DLD1 (cell line): ENCODE data around the gene TTC7B.

ENCODE experiments used
- in situ Hi-C: cut with HindIII; loops from 2 replicates; pipeline ENCODE4 v1.10.0; 2017; ENCODE audit warnings: low sequenced_read_pairs

Gene TTC7B

DNA sequence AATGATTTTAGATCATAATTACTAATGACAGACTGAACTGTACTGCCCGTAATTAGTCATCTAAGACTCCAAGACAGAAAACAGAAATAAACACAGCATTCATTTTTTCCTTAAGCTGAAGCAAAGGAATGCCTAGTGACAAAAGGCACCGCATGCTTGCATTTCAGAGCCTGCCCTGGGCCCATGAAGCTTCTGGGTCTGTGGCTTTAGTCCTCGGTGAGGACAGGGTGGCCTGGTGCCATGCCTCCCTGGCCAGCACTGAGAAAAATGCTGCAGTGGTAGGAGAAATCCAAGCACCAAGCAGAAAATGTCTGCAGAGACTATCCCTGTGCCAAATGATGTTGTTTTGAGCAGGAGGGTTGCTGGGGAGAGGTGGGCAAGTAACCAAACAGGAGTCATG is 247.8 kb downstream of the TTC7B start:
- in situ Hi-C loops, result no loop called here

DNA sequence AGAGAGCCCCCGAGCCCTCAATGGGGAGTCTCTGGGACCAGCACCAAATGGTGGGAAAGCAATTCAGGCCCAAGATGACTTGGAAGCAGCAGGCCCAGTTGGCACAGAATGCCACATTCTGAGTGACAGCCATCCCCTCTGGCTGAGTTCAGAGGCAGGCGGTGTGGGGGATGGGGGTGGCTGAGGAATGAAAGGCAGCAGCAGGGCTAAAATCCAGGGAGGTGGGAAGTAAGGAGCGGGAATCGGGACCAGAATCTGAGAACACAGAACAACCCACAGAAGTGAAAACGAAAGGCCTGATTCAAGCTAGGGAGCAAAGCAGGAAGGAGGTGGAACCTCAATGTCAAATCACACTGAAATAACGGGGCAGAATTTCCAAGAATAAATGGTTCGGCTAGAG is 248.2 kb downstream of the TTC7B start:
- in situ Hi-C loops, result no loop called here

DNA sequence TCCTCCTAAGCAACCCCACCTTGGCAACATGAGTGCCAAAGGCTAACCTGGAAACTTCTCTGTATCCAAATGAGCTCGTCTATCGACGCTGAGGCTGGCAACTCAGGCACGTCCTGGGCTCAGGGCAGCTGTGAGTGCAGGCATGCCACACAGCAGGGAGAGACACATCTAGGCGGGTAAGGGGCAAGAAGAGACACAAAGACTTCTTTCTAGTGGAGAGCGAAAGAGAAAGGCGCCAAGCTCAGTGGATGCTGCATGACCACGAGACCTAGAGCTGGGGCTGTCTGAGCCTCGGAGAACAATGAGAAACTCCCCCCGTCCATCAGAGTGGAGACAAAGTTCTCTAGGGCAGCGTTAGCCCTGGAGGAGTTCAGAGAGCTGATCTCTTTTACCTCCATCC is 249.0 kb downstream of the TTC7B start:
- in situ Hi-C loops, result no loop called here

DNA sequence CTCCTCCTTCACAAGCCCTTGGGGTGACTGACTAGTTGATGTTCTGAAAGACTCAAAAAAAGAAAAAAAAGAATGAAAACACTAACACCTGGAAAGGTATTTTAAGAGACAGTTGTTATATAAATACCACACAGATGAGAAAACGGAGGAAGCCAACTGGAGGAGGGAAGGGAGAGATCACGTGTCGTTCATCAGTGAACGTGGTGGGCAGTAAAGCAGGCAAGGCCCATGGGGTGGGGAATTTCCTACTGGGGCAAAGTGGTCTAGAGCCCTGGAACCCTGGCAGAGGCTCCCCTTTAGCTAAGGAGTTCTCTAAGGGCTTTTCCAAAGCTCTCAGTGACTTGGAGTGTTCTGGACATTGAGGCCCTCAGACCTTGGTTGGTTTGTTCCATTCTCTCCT is 249.7 kb downstream of the TTC7B start:
- in situ Hi-C loops, result no loop called here

DNA sequence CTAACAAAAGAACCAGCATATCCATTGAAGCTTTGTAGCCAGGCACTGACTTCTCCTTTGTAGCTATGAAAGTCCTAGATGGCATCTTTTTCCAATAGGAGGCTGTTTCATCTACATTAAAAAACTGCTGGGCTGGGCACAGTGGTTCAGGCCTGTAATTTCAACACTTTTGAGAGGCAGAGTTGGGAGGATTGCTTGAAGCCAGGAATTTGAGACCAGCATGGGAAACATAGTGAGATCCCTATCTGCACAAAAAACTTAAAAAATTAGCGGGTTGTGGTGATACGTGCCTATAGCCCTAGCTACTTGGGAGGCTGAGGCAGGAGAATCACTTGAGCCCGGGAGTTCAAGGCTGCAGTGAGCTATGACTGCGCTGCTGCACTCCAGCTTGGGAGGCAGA is 251.7 kb downstream of the TTC7B start:
- in situ Hi-C loops, result no loop called here

DNA sequence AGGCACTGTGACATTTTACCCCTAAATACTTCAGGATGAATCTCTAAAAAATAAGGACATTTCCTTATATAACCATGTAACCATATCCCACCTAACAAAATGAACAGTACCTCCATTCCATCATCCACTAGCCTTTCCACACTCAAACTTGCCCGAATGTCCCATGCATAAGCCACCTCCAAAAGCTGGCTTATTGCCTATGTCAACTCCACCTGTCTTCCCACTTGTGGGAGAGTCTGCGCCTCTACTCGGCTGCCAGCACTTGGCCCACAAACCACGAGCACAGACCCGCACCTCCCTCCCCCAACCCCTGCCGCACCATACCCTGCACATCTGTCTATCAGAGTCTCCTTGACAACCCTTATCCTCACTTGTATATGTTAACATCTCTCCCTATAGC is 253.6 kb downstream of the TTC7B start:
- in situ Hi-C loops, result no loop called here

DNA sequence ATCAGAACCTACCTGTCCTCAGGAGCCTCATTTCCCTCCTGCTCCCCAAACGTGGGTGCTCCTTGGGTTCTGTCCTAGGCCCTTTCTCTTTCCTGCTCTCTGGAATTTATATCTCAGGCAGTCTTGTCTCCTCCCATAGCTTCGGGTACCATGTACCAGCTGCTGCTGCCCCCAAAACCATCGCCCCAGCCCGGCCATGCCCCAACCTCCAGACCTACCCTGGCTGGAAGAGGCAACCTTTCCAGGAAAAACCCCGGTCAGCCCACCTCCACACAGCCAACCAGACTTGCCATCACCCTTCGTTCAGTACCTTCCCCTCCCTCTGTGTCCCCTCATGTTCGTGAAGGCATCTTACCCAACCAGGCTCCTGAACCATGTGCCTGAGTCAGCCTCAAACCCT is 254.3 kb downstream of the TTC7B start:
- in situ Hi-C loops, result no loop called here

DNA sequence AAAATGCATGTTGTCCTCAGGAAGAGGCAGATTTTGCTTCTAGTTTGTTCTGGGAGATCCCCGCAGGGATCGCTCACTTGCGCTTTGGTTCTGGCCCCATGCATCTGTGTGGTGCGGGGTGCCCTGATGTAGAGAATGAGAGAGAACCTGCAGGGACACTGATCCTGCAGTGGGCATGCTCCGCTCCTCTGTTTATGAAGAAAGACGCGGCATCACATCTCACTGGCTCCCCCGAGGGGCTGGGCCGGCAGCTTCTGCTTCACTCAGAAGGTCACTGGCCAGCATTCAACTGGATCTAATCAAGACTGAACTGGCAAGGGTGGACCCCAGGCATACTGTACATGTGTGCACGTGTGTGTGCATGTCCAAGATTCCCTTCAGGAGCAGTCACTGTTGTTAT is 255.2 kb downstream of the TTC7B start:
- in situ Hi-C loops, result no loop called here

DNA sequence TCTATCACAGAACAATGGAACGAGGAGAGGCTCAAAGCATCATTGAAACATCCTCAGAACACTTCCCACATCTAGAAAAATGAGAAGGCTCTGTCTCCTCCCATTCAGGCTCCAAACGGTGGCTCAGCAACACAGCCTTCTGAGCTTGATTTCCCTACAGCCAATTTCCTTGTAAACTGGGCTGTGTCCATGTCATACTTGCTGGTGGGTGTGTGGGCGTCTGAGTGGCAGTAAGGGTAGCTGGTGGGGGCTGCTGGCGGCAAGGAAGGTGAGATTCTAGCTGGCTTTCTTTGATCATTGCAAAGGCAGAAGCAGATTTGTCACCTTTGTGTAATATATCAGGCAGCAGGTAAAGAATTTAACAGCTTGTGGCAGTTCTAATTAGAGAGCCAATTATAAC is 255.7 kb downstream of the TTC7B start:
- in situ Hi-C loops, result no loop called here

DNA sequence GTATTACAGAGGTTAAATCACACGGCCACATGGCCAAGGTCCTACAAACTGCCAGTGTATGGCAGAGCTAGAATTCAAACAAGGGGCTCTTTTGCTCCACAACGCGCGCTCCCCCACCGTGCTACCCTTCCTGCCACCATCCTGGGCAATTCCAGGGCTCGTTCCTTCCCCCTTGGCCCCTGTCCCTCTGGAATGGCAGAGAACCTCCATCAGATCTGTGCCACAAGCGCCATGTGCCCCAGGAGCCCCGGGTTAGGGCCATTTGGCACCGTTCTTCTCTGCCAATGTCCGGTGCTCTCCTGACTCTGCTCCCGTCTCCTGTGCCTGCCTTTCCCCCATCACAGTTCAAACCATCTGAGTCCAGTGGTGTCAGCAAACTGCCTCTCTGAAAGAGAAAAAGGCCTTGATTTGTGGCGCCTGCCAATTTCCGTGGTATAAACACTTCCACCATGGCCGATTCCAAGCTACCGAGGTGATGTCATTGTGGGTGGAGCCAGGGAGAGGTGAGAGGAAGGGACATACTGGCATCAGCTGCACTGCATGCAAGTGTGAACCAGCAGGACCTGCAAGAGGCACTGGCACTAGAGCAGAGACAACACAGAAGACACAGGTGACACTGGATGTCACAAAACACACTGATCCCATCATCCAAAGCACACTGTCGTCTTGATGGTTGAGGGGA is 256.3 kb downstream of the TTC7B start:
- in situ Hi-C loops, result no loop called here

DNA sequence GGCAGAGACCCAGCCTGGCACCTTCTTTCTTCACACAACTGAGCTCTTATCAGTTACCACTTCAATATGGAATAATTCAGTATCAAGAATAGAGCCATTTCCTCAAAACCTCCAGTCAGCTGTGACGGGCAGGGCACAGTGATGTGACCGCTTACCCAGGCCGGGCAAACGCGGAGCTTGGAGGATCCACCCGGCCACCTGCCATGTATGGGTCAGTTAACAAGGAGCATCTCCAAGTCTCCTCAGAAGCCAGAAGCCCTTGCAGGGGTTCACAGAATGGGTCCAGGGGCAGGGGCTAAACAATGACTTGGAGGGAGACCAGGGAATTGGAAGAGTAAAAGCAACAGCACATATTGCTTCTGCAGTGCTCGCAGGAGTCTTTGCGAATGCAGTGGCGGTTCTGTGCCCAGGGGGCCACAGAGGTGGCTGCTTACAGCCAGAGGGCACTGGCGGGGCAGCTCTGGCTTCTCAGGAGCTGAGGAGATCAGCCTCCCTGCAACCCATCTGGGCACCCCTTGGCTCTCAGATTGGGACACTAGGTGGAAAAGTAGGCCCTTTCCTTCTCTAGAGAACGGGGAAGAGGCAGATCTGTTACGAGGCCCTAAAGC is 257.1 kb downstream of the TTC7B start:
- in situ Hi-C loops, result no loop called here

DNA sequence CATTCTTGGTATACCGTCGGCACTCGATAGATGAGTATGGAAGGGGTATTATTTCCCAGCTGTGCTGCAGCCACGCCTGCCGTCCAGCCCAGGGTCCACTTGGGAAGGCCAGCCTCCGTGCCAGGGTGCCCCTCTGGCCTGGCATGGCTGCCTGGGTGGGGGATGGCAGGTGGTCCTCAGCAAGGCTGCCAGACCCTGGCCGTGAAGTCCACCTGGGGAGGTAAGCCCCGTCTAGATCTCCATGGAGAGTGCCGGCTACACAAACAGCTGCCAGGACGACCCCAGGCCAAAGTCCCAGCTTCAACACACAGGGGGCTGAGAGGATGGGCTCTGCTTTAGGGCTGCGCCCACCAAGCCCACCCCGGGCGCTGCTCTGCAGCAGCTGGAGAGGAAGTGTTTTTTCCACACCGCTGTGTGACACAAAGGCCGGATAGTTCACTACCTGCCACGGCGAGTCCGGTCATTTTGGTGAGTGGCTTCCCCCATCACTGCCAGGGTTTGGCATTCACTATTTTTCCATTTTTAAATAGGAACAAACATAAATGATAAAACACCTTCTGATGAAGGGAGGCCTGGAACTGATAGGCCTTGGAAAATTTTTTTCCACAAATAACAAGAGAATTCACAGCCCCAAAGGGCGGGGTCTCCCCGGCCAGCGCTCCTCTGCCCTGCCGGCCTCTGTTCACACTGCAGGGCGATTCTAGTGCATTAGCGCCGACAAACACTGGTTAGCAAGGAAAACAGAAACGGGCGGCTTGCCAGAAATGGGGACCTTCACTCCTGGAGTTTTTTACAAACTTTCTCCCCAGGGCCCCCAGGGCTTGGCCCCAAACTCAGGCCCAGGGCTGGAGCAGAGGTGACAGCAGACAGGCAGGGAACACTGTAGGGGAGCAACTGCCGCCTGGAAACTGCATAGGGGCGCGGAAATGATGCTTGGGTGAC is 257.9 kb downstream of the TTC7B start:
- in situ Hi-C loops, result no loop called here

DNA sequence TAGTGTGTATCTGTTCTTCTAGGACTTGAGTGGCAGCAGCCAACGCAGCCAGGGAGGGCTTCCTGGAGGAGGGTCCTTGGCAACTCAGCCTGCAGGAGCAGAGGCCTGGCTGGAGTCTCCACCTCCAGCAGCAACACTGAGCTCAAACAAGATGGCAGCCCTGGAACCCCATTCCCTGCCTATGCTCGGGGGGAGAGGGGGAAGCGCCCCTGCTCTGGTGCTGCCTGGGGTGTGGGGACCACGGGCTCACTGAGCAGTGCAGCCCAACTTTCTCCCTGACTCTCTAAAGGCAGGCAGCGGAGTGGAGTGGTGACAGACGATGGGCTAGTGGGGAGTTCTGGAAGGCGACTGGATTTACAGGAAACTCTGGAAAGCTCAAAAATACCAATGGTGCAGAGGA is 258.7 kb downstream of the TTC7B start:
- in situ Hi-C loops, result no loop called here

DNA sequence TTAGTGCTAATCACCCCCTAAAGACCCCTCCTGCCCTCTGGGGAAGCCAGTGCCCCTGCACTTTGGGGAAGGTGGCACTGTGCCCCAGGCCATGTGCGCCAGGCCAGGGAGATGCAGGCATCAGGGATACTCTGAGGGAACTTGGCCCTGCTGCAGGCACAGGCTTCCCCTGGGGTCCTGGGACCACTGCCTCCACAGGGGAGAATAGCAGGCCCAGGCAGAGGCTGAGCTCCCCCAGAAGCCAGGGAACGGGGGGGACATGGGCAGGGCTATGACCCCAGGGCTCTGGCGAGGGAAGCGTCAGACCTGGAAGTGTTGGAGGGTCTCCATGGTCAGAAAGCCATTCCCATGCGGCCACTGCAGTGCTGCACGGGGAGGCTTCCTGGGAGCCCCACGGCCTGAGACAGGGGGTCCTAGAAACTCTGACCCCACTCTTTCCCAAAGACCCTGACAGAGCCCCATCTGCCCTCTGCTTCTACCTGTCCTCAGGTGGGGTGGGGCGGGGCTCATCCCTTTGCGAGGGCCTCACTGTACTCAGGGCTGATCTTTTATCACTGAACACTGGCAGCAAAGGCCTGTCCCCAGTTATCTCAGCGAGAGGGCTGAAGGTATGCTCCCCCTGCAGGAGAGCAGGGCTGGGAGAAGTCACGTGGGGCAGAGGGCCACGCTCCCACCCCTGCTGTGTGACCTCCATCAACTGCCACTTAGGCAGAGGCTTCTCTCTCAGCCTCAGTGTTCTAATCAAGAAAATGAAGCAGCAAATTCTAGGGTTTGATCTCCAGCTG is 259.4 kb downstream of the TTC7B start:
- in situ Hi-C loops, result no loop called here

DNA sequence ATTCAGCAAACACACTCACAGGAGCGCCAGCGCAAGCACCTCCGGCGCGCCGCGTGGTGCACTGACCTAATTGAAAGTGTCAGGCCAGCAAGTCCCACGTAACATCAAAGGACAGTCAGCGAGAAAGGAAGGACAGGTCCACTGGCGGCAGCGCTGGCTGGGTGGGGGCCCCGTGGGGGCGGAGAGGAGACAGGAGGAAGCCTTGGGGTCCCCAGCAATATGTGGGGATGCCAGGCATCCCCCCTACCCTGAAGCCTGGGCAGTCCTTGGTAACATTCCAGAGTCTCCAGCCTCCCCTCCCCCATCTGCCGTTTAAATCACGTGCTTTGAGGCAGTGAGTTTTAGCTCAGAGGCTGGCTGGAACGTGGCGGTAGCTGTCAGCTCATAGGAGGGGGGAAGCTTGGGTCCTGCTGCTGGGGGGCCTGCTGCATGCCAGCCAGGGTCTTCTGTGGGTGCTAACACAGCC is 260.2 kb downstream of the TTC7B start:
- in situ Hi-C loops, result no loop called here

DNA sequence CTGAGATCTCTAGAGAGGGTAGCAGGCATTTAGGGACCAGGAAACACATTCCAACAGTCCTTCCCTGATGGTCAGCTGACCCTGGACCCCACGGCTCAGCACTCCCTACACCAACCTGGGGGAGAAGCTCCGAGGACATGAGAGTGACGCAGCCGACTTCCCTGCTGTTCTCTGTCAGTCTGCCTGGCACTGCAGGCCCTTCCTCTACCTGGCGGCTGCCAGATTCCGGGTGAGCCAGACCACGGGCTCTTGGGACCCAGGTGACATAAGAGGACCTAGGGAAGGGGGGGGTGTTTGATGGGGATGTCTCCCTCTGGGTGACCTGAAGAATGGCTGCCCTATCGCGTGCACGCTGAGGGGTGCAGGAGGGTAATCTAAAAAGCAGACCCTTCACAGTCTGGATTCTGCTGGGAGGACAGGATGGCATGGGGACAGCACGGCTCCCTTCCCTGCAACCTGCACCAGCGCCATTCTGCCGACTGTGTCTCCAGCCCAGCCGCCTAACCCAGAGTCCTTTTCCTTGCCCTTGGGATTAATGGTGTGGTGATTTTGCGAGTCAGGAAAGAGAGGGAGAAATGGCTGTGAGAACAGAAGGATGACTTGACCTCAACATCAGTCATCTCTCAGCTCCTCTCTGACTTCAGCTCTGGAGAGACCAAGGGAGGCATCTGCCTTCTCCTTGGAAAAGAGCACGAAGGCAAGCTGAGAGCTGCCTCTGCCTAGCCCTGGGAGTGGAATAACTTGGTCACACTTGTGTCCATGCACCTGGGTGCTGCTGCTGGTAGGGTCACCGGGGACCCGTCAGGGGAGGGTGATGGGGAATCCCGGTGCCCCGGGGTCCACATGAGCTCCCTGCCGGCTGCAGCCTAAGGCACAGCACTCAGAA is 260.9 kb downstream of the TTC7B start:
- in situ Hi-C loops, result no loop called here

DNA sequence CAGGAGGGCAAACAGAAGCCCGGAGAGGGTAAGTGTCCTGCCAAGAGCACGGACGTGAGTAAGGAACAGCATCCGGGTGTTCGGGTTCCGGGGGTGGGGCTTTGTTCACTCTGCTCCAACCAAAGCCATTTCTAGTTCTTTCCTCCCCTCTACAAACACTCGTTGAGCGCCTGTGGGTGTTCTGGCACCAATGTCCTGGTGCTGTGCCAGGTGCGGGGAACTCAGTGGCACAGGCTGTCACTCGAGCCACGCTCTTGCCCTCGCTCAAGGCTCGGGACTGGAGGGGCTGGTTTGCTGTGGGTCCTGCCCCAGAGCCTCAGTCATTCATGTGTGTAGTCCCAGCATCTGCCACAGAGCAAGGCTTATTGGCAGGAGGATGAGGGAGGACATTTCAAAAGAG is 261.9 kb downstream of the TTC7B start:
- in situ Hi-C loops, result no loop called here

DNA sequence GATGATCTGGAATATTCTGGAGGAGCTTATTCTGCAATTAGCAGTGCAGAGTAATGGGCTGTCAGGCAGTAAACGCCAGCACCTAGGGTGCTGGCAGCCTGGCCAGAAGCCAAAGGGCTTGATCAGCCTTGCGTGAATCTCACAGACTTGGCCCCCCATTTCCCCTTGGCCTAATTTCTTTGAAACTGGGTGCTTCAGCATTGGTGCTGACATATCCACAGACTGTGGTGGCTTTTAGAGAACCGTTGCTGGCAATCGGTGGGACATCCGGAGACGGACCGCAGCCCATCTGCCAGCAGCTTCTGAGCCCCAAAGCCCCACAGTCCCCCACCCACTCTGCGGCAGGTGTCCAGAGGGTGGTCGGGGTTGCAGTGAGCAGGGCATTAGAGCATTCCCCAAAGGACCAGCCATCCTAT is 262.3 kb downstream of the TTC7B start:
- in situ Hi-C loops, result no loop called here

DNA sequence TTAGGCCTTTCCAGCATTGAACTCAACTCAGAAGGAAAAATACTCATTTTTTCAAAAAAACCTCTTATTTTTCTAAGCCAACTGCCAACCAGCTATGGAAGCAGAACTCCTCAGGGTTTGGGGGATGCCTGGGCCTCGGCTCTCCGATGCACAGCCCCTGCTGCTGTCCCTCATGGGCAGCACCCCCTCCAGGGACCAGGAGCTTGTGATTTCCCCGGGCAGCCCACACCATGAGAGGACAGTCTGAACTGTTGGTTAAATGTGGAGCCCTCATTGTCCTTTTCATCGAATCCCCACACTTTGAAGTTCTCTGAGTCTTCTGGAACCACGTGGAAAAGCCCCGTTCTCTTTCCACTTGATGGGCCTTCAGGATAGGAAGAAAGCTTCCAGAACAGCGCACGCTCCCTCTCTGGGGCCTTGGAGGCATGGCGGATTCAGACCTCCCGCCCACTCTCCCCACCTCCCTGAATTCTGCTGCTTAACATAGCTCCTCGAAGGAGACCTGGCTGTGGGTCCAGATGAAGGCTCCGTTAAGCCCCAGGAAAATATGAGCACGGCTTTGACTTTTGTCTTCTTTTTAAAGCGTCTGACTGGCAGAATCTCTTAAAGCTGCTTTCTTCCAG is 262.8 kb downstream of the TTC7B start:
- in situ Hi-C loops, result no loop called here
